ENCODE results near the gene UBE2C.

UBE2C gene

GRCh38 chr20:45843506-45843905, 31.1 kb downstream of the UBE2C start:
- DNase-seq (no peak), ATAC-seq (replicated peaks) (no peak)
- peak overlapping the region in 1 of 2 donors; percentile 26 for H3K27ac Mint-ChIP-seq
- H3K36me3 Mint-ChIP-seq (ENCODE audit: insufficient read depth): peaks cover 31% of the 10 kb centered on the region
- H3K4me3 Mint-ChIP-seq: no peak overlapping the region
- H3K9me3 Mint-ChIP-seq: no peaks in the 10 kb centered on the region
- H3K27me3 Mint-ChIP-seq: no peaks in the 10 kb centered on the region
- peaks cover 6 to 10% of the 10 kb centered on the region in 2 donors for H3K4me1 Mint-ChIP-seq (ENCODE audit: low read depth in 2 of 2)

- H3K27me3 Mint-ChIP-seq: no peaks in the 10 kb centered on the region
- H3K9me3 Mint-ChIP-seq: no peaks in the 10 kb centered on the region
- DNase-seq (no peak), ATAC-seq (replicated peaks) (no peak)
- H3K4me3 Mint-ChIP-seq: no peak overlapping the region
- peaks cover 34% of the 10 kb centered on the region for H3K36me3 Mint-ChIP-seq (ENCODE audit: insufficient read depth)
- H3K27ac Mint-ChIP-seq: no peak overlapping the region
- H3K4me1 Mint-ChIP-seq (ENCODE audit: low read depth in 2 of 2): peaks cover 6 to 10% of the 10 kb centered on the region in 2 donors
Observed at GRCh38 chr20:45845452-45845851, 33.0 kb downstream of the UBE2C start.

GRCh38 chr20:45848421-45848820, 36.0 kb downstream of the UBE2C start:
- Mint-ChIP-seq H3K9me3 (no peaks in the 10 kb centered on the region), H3K4me3 (no peak overlapping the region), H3K36me3 (ENCODE audit: insufficient read depth) (peaks cover 51% of the 10 kb centered on the region), H3K27ac (no peak overlapping the region), H3K27me3 (no peaks in the 10 kb centered on the region), H3K4me1 (ENCODE audit: low read depth in 2 of 2) (peaks cover under 1 to 4% of the 10 kb centered on the region in 2 donors)
- DNase-seq (no peak), ATAC-seq (replicated peaks) (no peak)

GRCh38 chr20:45848969-45849582, 36.6 kb downstream of the UBE2C start:
- Mint-ChIP-seq H3K9me3 (no peaks in the 10 kb centered on the region), H3K4me3 (no peak overlapping the region), H3K27me3 (no peaks in the 10 kb centered on the region), H3K36me3 (ENCODE audit: insufficient read depth) (peaks cover 55% of the 10 kb centered on the region), H3K27ac (no peak overlapping the region), H3K4me1 (ENCODE audit: low read depth in 2 of 2) (peaks cover 0 to 9% of the 10 kb centered on the region in 2 donors)
- ATAC-seq (replicated peaks): no peak
- DNase-seq: no peak

- H3K36me3 Mint-ChIP-seq (ENCODE audit: insufficient read depth): peaks cover 49% of the 10 kb centered on the region
- H3K4me3 Mint-ChIP-seq: no peak overlapping the region
- DNase-seq (no peak), ATAC-seq (replicated peaks) (no peak)
- no peaks in the 10 kb centered on the region for H3K27me3 Mint-ChIP-seq
- H3K9me3 Mint-ChIP-seq: no peaks in the 10 kb centered on the region
- H3K4me1 Mint-ChIP-seq (ENCODE audit: low read depth in 2 of 2): peaks cover 4 to 9% of the 10 kb centered on the region in 2 donors
- no peak overlapping the region for H3K27ac Mint-ChIP-seq
Observed at GRCh38 chr20:45850238-45850637, 37.8 kb downstream of the UBE2C start.

- ATAC-seq (replicated peaks) (no peak), DNase-seq (no peak)
- no peak overlapping the region for H3K4me3 Mint-ChIP-seq
- no peaks in the 10 kb centered on the region for H3K9me3 Mint-ChIP-seq
- no peaks in the 10 kb centered on the region for H3K27me3 Mint-ChIP-seq
- H3K27ac Mint-ChIP-seq: no peak overlapping the region
- peaks cover 44% of the 10 kb centered on the region for H3K36me3 Mint-ChIP-seq (ENCODE audit: insufficient read depth)
- peaks cover 5 to 12% of the 10 kb centered on the region in 2 donors for H3K4me1 Mint-ChIP-seq (ENCODE audit: low read depth in 2 of 2)
Observed at GRCh38 chr20:45850926-45851325, 38.5 kb downstream of the UBE2C start.

GRCh38 chr20:45851501-45851900, 39.1 kb downstream of the UBE2C start:
- Mint-ChIP-seq H3K27me3 (no peaks in the 10 kb centered on the region), H3K36me3 (ENCODE audit: insufficient read depth) (peaks cover 42% of the 10 kb centered on the region), H3K4me3 (no peak overlapping the region), H3K4me1 (ENCODE audit: low read depth in 2 of 2) (peaks cover 9 to 18% of the 10 kb centered on the region in 2 donors), H3K27ac (no peak overlapping the region), H3K9me3 (no peaks in the 10 kb centered on the region)
- no peak for ATAC-seq (replicated peaks)
- DNase-seq: no peak

- Mint-ChIP-seq H3K4me1 (ENCODE audit: low read depth in 2 of 2) (peaks cover 16 to 20% of the 10 kb centered on the region in 2 donors), H3K27me3 (no peaks in the 10 kb centered on the region), H3K4me3 (no peak overlapping the region), H3K36me3 (ENCODE audit: insufficient read depth) (peaks cover 45% of the 10 kb centered on the region), H3K9me3 (no peaks in the 10 kb centered on the region), H3K27ac (peak overlapping the region; percentile 44 to 83)
- DNase-seq (no peak), ATAC-seq (replicated peaks) (no peak)
Observed at GRCh38 chr20:45852326-45852725, 39.9 kb downstream of the UBE2C start.

- Mint-ChIP-seq H3K27ac (no peak overlapping the region), H3K36me3 (ENCODE audit: insufficient read depth) (peaks cover 47% of the 10 kb centered on the region), H3K4me3 (peak overlapping the region in 1 of 2 donors; percentile 46), H3K4me1 (ENCODE audit: low read depth in 2 of 2) (peaks cover 25 to 28% of the 10 kb centered on the region in 2 donors), H3K9me3 (no peaks in the 10 kb centered on the region), H3K27me3 (no peaks in the 10 kb centered on the region)
- no peak for DNase-seq
- ATAC-seq (replicated peaks): no peak
Observed at GRCh38 chr20:45853484-45853883, 41.0 kb downstream of the UBE2C start.

- H3K27ac Mint-ChIP-seq: peak within 1 kb of the TSS; percentile 96 to 97
- DNase-seq (peak; percentile 94 to 96 (median 96)), ATAC-seq (replicated peaks) (peak; percentile 94)
- peak within 1 kb of the TSS; percentile 97 to 99 for H3K4me3 Mint-ChIP-seq
- peaks cover 26 to 39% of the 10 kb centered on the region in 2 donors for H3K4me1 Mint-ChIP-seq (ENCODE audit: low read depth in 2 of 2)
- no peaks in the 10 kb centered on the region for H3K9me3 Mint-ChIP-seq
- H3K27me3 Mint-ChIP-seq: no peaks in the 10 kb centered on the region
- peaks cover 36% of the 10 kb centered on the region for H3K36me3 Mint-ChIP-seq (ENCODE audit: insufficient read depth)
Observed at GRCh38 chr20:45857114-45857881, 44.9 kb downstream of the UBE2C start, which contains the start of the genes ACOT8 and ZSWIM3. Gene ACOT8 (minus strand): TSS chr20:45857392. CDS start chr20:45857315, 77 bp downstream. Gene ZSWIM3 (plus strand): TSS chr20:45857614. CDS start chr20:45857826, 212 bp downstream.

GRCh38 chr20:45857882-45858216, 45.4 kb downstream of the UBE2C start:
- Mint-ChIP-seq H3K4me3 (peak overlapping the region; percentile 97 to 99), H3K27me3 (no peaks in the 10 kb centered on the region), H3K27ac (peak overlapping the region; percentile 96 to 97), H3K36me3 (ENCODE audit: insufficient read depth) (peaks cover 34% of the 10 kb centered on the region), H3K4me1 (ENCODE audit: low read depth in 2 of 2) (peaks cover 26 to 39% of the 10 kb centered on the region in 2 donors), H3K9me3 (no peaks in the 10 kb centered on the region)
- ATAC-seq (replicated peaks) (peak; percentile 14), DNase-seq (no peak)

- H3K9me3 Mint-ChIP-seq: no peaks in the 10 kb centered on the region
- no peak overlapping the region for H3K27ac Mint-ChIP-seq
- H3K4me3 Mint-ChIP-seq: no peak overlapping the region
- H3K27me3 Mint-ChIP-seq: no peaks in the 10 kb centered on the region
- H3K36me3 Mint-ChIP-seq (ENCODE audit: insufficient read depth): peaks cover 23% of the 10 kb centered on the region
- H3K4me1 Mint-ChIP-seq (ENCODE audit: low read depth in 2 of 2): peaks cover 25 to 33% of the 10 kb centered on the region in 2 donors
- no peak for ATAC-seq (replicated peaks)
- DNase-seq: no peak
Observed at GRCh38 chr20:45859916-45860315, 47.5 kb downstream of the UBE2C start.

- ATAC-seq (replicated peaks) (no peak), DNase-seq (no peak)
- Mint-ChIP-seq H3K36me3 (ENCODE audit: insufficient read depth) (peaks cover 23% of the 10 kb centered on the region), H3K27me3 (no peaks in the 10 kb centered on the region), H3K27ac (no peak overlapping the region), H3K4me3 (no peak overlapping the region), H3K4me1 (ENCODE audit: low read depth in 2 of 2) (peaks cover 23 to 28% of the 10 kb centered on the region in 2 donors), H3K9me3 (no peaks in the 10 kb centered on the region)
Observed at GRCh38 chr20:45860560-45861220, 48.2 kb downstream of the UBE2C start.
